MM.1S (cell line): ENCODE results near the gene HPSE2.

ENCODE experiments used
- EZH2 ChIP-seq: fragments of 300-600 bp; sonication (generic); optimal IDR thresholded peaks from 2 replicates; pipeline ENCODE3; 2017; ENCODE audit warnings: low read depth, mild to moderate bottlenecking, antibody characterized with exemption, low read length, mixed read lengths
- TF ChIP-seq, protein P1 (sequence below): fragments of 300-600 bp; sonication (generic); IDR thresholded peaks from 2 replicates; pipeline ENCODE4 v1.5.1; 2016; ENCODE audit warnings: antibody characterized with exemption, low read length, mixed read lengths

GRCh38 chr10:98632456-98633150 is 603.0 kb downstream of the HPSE2 start:
- TF ChIP-seq, protein P1, sequence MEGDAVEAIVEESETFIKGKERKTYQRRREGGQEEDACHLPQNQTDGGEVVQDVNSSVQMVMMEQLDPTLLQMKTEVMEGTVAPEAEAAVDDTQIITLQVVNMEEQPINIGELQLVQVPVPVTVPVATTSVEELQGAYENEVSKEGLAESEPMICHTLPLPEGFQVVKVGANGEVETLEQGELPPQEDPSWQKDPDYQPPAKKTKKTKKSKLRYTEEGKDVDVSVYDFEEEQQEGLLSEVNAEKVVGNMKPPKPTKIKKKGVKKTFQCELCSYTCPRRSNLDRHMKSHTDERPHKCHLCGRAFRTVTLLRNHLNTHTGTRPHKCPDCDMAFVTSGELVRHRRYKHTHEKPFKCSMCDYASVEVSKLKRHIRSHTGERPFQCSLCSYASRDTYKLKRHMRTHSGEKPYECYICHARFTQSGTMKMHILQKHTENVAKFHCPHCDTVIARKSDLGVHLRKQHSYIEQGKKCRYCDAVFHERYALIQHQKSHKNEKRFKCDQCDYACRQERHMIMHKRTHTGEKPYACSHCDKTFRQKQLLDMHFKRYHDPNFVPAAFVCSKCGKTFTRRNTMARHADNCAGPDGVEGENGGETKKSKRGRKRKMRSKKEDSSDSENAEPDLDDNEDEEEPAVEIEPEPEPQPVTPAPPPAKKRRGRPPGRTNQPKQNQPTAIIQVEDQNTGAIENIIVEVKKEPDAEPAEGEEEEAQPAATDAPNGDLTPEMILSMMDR, result no peak
- TF ChIP-seq EZH2, result no peak
